Measurements from ENCODE around the gene LMF2. TPM values are rescaled to one million over a fixed set of nuclear protein-coding genes. Genes with fewer than 3 reads are reported as not detected.

Gene LMF2
- polyA plus RNA-seq, 1 of the 3 experiments (the other 2 are of a cell fraction), result 34.3 TPM

DNA sequence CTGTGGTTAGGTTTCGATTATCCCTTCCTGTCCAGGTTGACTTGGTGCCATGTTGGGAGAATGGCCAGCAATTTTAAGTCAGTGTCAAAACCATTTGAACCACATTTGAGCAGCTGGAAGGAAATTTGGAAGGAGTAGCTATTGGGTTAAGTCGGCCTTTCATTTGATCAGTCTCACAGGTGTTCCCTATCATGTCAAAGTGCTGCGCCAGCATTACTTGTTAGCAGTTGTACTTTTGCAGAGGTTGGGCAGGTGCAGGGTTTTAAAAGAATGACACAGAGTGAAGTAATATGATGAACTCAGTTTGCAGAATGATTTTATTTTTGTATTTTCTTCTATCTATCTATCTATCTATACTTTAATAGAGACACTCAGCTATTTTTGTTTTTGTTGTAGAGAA is 28.7 kb upstream of the LMF2 start:
- Histone ChIP-seq H3K9ac (no peak overlapping the region), H3K27me3 (ENCODE audit: insufficient read depth) (no peaks in the 10 kb centered on the region), H3F3A (replicated peaks; ENCODE audit: insufficient read depth) (peaks cover 5% of the 10 kb centered on the region), H3K4me3 (ENCODE audit: low read depth in 2 of 2, low read length in 1 of 2) (no peak overlapping the region), H3K36me3 (replicated peaks in 1 of 2; ENCODE audit: control insufficient read depth in 1 of 2, insufficient read depth in 2 of 2, low read length in 1 of 2) (no peaks in the 10 kb centered on the region), H3K4me2 (no peak overlapping the region), H4K20me1 (ENCODE audit: insufficient read depth) (no peaks in the 10 kb centered on the region), H3K9me2 (no peaks in the 10 kb centered on the region), H3K9me3 (no peaks in the 10 kb centered on the region), H3K27ac (ENCODE audit: low read depth in 2 of 2, low read length in 1 of 2) (no peak overlapping the region), H3K79me2 (ENCODE audit: insufficient read depth) (no peaks in the 10 kb centered on the region), H3K4me1 (ENCODE audit: control insufficient read depth in 1 of 2, insufficient read depth in 2 of 2, low read depth in 1 of 2, low read length in 1 of 2) (peaks cover 6% of the 10 kb centered on the region in 2 experiments; a peak in 2 of 4 replicates), H2AFZ (ENCODE audit: low read depth) (no peak overlapping the region)
- DNase-seq, result no peak
- POLR2A ChIA-PET, result no interaction called here
- WGBS (ENCODE audit: low lambda C conversion rate), result 76% methylated on average over 3 of the region's 3 CpGs
- no peak for TF ChIP-seq EZH2phosphoT487 (IDR thresholded peaks at IDR 0.05; ENCODE audit: borderline replicate concordance, low read depth)
- TF ChIP-seq, protein P1, sequence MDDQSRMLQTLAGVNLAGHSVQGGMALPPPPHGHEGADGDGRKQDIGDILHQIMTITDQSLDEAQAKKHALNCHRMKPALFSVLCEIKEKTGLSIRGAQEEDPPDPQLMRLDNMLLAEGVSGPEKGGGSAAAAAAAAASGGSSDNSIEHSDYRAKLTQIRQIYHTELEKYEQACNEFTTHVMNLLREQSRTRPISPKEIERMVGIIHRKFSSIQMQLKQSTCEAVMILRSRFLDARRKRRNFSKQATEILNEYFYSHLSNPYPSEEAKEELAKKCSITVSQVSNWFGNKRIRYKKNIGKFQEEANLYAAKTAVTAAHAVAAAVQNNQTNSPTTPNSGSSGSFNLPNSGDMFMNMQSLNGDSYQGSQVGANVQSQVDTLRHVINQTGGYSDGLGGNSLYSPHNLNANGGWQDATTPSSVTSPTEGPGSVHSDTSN (IDR thresholded peaks at IDR 0.05), result no peak
- TF ChIP-seq RAD21 (IDR thresholded peaks at IDR 0.05; ENCODE audit: low read length), result no peak
- no peak for TF ChIP-seq FOXM1 (IDR thresholded peaks at IDR 0.05; ENCODE audit: low read depth)
- TF ChIP-seq CHD2 (IDR thresholded peaks at IDR 0.05; ENCODE audit: low read length, partially characterized antibody), result no peak
- no peak for TF ChIP-seq TEAD4 (IDR thresholded peaks at IDR 0.05; ENCODE audit: borderline replicate concordance, insufficient read depth)
- TF ChIP-seq MEF2A (IDR thresholded peaks at IDR 0.05; ENCODE audit: borderline replicate concordance, low read depth), result no peak
- TF ChIP-seq POLR2AphosphoS5 (IDR thresholded peaks at IDR 0.05; ENCODE audit: low read depth, low read length), result no peak
- CTCF ChIA-PET, result interaction anchor here (1.1 to 2.6 kb wide), 5 partner anchors 8 to 85 kb away, joined by 3 to 14 read pairs (median 8); partner anchors contain the start of genes SCO2 and SYCE3

DNA sequence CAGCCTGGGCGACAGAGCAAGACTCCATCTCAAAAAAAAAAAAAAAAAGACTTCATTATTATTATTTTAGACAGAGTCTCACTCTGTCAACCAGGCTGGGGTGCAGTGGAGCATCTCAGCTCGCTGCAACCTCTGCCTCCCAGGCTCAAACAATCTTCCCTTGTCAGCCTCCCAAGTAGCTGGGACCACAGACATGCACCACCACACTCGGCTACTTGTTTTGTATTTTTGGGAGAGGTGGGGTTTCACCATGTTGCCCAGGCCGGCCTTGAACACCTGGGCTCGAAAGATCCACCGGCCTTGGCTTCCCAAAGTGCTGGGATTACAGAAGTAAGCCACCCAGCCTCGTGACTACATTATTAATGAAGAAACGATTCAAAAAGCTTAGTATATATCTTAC is 27.6 kb upstream of the LMF2 start:
- H3K36me3 ChIP-seq (replicated peaks in 1 of 2; ENCODE audit: control insufficient read depth in 1 of 2, insufficient read depth in 2 of 2, low read length in 1 of 2), result no peaks in the 10 kb centered on the region
- H3K79me2 ChIP-seq (ENCODE audit: insufficient read depth), result no peaks in the 10 kb centered on the region
- H3K9ac ChIP-seq, result no peak overlapping the region
- peaks cover 5% of the 10 kb centered on the region for H3F3A ChIP-seq (replicated peaks; ENCODE audit: insufficient read depth)
- no peaks in the 10 kb centered on the region for H3K9me2 ChIP-seq
- H3K27me3 ChIP-seq (ENCODE audit: insufficient read depth), result no peaks in the 10 kb centered on the region
- ChIA-PET POLR2A (no interaction called here), CTCF (interaction anchor here (1.5 to 2.6 kb wide), 4 partner anchors 9 to 86 kb away, joined by 4 to 14 read pairs (median 8); partner anchors contain the start of genes KLHDC7B, SCO2 and SYCE3)
- no peak overlapping the region for H3K27ac ChIP-seq (ENCODE audit: low read depth in 2 of 2, low read length in 1 of 2)
- WGBS (ENCODE audit: low lambda C conversion rate), result 83% methylated on average over 8 of the region's 8 CpGs
- no peak for TF ChIP-seq EZH2phosphoT487 (IDR thresholded peaks at IDR 0.05; ENCODE audit: borderline replicate concordance, low read depth)
- TF ChIP-seq, protein P2, sequence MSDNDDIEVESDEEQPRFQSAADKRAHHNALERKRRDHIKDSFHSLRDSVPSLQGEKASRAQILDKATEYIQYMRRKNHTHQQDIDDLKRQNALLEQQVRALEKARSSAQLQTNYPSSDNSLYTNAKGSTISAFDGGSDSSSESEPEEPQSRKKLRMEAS (IDR thresholded peaks at IDR 0.05; ENCODE audit: low read depth), result no peak
- no peak for TF ChIP-seq FOXJ3 (CRISPR knock-in tag; IDR thresholded peaks at IDR 0.05)
- TF ChIP-seq FOXM1 (IDR thresholded peaks at IDR 0.05; ENCODE audit: low read depth), result no peak
- TF ChIP-seq SIN3A (IDR thresholded peaks at IDR 0.05; ENCODE audit: borderline replicate concordance, low read depth, low read length), result no peak
- no peak for TF ChIP-seq POLR2AphosphoS5 (IDR thresholded peaks at IDR 0.05; ENCODE audit: low read depth, low read length)
- TF ChIP-seq JUND (IDR thresholded peaks at IDR 0.05), result no peak
- no peak for TF ChIP-seq ELF1 (IDR thresholded peaks at IDR 0.05)
- no peak for TF ChIP-seq NFIC (IDR thresholded peaks at IDR 0.05; ENCODE audit: borderline replicate concordance)
- TF ChIP-seq RFX5 (IDR thresholded peaks at IDR 0.05; ENCODE audit: low read length), result no peak
- no peak for TF ChIP-seq TAF1 (IDR thresholded peaks at IDR 0.05; ENCODE audit: borderline replicate concordance, low read depth, low read length)
- TF ChIP-seq GABPA (IDR thresholded peaks at IDR 0.05; ENCODE audit: low read depth), result no peak
- TF ChIP-seq TCF12 (IDR thresholded peaks at IDR 0.05), result no peak
- TF ChIP-seq GATA2 (CRISPR knock-in tag; IDR thresholded peaks at IDR 0.05), result no peak
- no peak for TF ChIP-seq MEF2A (IDR thresholded peaks at IDR 0.05; ENCODE audit: borderline replicate concordance, low read depth)
- TF ChIP-seq RAD21 (IDR thresholded peaks at IDR 0.05; ENCODE audit: low read length), result no peak
- no peak for TF ChIP-seq CHD2 (IDR thresholded peaks at IDR 0.05; ENCODE audit: low read length, partially characterized antibody)
- TF ChIP-seq, protein P3, sequence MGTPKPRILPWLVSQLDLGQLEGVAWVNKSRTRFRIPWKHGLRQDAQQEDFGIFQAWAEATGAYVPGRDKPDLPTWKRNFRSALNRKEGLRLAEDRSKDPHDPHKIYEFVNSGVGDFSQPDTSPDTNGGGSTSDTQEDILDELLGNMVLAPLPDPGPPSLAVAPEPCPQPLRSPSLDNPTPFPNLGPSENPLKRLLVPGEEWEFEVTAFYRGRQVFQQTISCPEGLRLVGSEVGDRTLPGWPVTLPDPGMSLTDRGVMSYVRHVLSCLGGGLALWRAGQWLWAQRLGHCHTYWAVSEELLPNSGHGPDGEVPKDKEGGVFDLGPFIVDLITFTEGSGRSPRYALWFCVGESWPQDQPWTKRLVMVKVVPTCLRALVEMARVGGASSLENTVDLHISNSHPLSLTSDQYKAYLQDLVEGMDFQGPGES (IDR thresholded peaks at IDR 0.05; ENCODE audit: low read depth, low read length), result no peak
- TF ChIP-seq SMC3 (IDR thresholded peaks at IDR 0.05; ENCODE audit: low read depth, low read length), result no peak
- no peak for TF ChIP-seq MXI1 (IDR thresholded peaks at IDR 0.05; ENCODE audit: low read depth, low read length)
- no peaks in the 10 kb centered on the region for H4K20me1 ChIP-seq (ENCODE audit: insufficient read depth)
- no peak overlapping the region for H3K4me3 ChIP-seq (ENCODE audit: low read depth in 2 of 2, low read length in 1 of 2)
- DNase-seq, result no peak
- H3K4me2 ChIP-seq, result no peak overlapping the region
- peaks cover 5 to 9% of the 10 kb centered on the region in 2 experiments; a peak in 2 of 4 replicates for H3K4me1 ChIP-seq (ENCODE audit: control insufficient read depth in 1 of 2, insufficient read depth in 2 of 2, low read depth in 1 of 2, low read length in 1 of 2)
- H2AFZ ChIP-seq (ENCODE audit: low read depth), result no peak overlapping the region
- H3K9me3 ChIP-seq, result no peaks in the 10 kb centered on the region
